ENCODE data around the gene TRIM26. TPM values are rescaled to one million over a fixed set of nuclear protein-coding genes. Genes with fewer than 3 reads are reported as not detected.
A peak's percentile ranks its signal among the peaks of the same experiment; 100 is the strongest.
"Not testable (repeated sequence)": the region's sequence is repeated elsewhere in the genome, so short reads cannot be mapped to it uniquely, and the experiment has no call there.

TRIM26 gene, protein sequence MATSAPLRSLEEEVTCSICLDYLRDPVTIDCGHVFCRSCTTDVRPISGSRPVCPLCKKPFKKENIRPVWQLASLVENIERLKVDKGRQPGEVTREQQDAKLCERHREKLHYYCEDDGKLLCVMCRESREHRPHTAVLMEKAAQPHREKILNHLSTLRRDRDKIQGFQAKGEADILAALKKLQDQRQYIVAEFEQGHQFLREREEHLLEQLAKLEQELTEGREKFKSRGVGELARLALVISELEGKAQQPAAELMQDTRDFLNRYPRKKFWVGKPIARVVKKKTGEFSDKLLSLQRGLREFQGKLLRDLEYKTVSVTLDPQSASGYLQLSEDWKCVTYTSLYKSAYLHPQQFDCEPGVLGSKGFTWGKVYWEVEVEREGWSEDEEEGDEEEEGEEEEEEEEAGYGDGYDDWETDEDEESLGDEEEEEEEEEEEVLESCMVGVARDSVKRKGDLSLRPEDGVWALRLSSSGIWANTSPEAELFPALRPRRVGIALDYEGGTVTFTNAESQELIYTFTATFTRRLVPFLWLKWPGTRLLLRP
- 17.8 TPM for total RNA-seq

DNA sequence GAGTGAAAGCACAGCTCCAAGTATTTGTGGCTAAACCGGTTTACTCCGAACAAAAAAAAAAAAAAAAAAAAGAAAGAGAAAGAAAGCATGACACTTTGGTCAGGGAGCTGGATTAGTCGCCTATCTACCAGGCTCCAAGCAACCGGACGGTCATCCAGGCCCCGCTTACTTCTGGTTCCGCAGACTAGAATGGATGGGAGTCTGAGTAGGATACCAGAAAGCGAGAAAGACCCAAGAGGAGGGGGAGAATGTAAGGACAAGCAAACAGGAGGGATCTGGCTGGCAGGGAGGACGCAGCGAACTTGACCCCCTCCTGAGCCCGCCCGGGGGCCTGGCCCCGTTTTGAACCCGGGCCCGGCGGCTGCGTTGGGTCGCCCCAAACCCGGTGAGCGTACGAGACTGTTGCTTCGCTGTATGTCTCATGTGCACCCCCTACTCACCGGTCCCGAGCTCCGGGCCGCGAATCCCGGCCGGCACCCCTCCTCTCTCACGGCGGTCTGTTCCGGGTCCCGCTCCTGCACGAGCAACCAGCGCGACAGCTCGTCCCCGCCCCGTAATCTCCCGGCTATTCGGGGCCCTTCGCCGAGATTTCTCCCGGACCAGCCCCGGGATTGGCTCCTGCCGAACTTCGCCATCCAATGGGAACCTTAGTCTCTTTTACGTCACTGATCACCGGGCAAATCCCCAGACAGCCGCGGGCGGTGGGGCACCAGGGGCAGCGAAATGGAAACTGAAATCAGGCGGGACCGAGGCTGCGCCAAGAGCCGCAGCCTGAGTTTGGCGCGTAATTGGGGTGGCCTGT, at the start of gene TRIM26:
Gene TRIM26, minus strand, starts transcription at position 542 of the 802 bp plus-strand sequence. CDS start 14,303 bp downstream, outside the sequence.
- DNase-seq (ENCODE audit: low read depth in 2 of 3, low spot score in 2 of 3), result peak; percentile 87 to 98 (median 96)

DNA sequence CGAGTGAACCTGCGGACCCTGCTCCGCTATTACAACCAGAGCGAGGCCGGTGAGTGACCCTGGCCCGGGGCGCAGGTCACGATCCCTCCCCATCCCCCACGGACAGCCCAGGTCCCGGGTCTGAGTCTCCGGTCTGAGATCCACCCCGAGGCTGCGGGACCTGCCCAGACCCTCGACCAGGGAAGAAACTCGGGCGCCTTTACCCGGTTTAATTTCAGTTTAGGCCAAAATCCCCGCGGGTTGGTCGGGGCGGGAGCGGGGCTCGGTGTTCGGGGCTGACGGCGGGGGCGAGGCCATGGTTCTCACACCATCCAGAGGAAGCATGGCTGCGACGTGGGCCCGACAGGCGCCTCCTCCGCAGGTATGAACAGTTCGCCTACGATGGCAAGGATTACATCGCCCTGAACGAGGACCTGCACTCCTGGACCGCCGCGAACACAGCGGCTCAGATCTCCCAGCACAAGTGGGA, 46.9 kb upstream of the TRIM26 start:
- peak in 2 of 3 donors; percentile 16 to 17 for DNase-seq (ENCODE audit: low read depth in 2 of 3, low spot score in 2 of 3)

DNA sequence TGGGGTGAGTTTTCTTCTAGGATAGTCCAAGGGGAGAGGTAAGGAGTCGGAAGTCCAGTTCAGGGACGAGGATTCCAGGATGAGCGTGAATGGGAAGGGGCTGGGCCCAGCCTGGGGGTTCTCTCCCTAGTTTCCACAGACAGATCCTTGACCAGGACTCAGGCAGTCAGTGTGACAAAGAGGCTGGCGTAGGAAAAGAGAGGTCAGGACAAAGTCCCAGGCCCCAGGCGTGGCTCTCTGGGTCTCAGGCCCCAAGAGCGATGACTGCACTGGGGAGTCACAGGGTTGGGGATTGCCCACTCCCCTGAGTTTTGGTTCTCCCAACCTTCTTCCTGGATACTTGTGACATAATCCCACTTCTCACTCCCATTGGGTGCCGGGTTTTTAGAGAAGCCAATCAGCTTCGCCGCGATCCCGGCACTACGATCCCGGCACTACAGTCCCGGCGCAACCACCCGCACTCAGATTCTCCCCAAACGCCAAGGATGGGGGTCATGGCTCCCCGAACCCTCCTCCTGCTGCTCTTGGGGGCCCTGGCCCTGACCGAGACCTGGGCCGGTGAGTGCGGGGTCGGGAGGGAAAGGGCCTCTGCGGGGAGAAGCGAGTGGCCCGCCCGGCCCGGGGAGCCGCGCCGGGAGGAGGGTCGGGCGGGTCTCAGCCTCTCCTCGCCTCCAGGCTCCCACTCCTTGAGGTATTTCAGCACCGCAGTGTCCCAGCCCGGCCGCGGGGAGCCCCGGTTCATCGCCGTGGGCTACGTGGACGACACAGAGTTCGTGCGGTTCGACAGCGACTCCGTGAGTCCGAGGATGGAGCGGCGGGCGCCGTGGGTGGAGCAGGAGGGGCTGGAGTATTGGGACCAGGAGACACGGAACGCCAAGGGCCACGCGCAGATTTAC, 46.2 kb upstream of the TRIM26 start:
- peak; percentile 58 to 90 (median 84) for DNase-seq (ENCODE audit: low read depth in 2 of 3, low spot score in 2 of 3)

DNA sequence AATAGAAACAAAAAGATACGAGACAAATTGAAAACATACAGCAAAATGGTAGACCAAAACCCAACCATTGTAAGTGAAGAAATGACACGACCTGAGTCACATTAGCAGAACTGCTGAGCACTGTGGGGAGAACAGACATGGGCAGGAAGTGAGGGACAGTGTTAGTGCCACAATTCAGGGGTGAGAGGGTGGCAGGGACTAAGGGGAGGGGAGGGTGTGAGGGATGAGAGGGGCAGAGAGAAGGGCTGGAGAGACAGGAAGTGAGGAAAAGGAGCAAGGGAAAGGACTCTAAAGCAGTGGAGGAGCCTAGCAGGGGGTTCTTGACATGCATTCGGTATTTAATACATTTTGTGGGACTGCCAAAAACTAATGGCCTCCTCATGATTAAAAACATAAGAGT, 45.0 kb upstream of the TRIM26 start:
- no peak for DNase-seq (ENCODE audit: low read depth in 2 of 3, low spot score in 2 of 3)

GRCh38 chr6:30252417-30252816, 39.2 kb upstream of the TRIM26 start:
- DNase-seq (ENCODE audit: low read depth in 2 of 3, low spot score in 2 of 3), result not testable (repeated sequence)

GRCh38 chr6:30244560-30244959, 31.4 kb upstream of the TRIM26 start:
- DNase-seq (ENCODE audit: low read depth in 2 of 3, low spot score in 2 of 3), result peak in 1 of 3 donors; percentile 18

GRCh38 chr6:30238178-30238795, 25.1 kb upstream of the TRIM26 start:
- peak in 2 of 3 donors; percentile 22 to 47 for DNase-seq (ENCODE audit: low read depth in 2 of 3, low spot score in 2 of 3)

DNA sequence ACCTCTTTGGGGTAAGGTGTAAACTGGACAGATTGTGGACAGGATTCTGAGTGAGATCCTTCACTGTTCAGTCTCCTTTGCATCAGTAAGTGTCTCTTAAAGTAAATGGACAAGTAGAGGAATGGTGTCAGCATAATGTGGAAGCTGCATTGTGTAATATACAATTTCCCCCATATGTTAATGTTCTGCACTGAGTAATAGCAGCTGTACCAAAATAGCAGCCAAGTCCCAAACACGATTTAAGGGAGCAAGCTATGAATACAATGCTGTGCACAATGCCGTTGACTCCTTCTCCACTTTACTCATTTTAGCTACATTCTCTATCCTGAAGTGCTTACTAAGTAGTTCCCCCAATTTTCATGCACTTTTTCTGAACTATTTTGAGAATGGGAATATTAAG, 21.1 kb upstream of the TRIM26 start:
- no peak for DNase-seq (ENCODE audit: low read depth in 2 of 3, low spot score in 2 of 3)

DNA sequence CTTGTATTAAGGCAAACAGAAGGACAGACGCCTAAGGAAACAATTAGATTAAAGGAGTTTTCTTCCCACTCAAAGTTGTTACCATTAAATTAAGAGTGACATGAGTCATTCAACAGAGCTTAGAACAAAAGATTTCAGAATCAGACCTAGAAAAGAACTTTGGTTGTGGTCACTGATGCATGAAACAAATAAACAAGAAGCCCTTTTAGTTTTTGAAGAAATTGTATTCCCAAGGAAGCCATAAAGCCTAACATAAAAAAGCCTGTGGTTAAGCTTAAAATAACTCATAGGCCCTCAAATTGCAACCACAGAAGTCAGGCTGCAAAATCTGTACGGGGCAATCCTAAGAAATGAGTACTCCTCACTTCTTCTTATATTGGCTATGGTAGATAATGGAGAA, 17.9 kb upstream of the TRIM26 start:
- no peak for DNase-seq (ENCODE audit: low read depth in 2 of 3, low spot score in 2 of 3)

GRCh38 chr6:30227763-30228487, 14.7 kb upstream of the TRIM26 start:
- DNase-seq (ENCODE audit: low read depth in 2 of 3, low spot score in 2 of 3), result no peak

- DNase-seq (ENCODE audit: low read depth in 2 of 3, low spot score in 2 of 3), result no peak
Observed at GRCh38 chr6:30227242-30227722, 14.1 kb upstream of the TRIM26 start.

- DNase-seq (ENCODE audit: low read depth in 2 of 3, low spot score in 2 of 3), result no peak
Observed at GRCh38 chr6:30223339-30223738, 10.1 kb upstream of the TRIM26 start.

DNA sequence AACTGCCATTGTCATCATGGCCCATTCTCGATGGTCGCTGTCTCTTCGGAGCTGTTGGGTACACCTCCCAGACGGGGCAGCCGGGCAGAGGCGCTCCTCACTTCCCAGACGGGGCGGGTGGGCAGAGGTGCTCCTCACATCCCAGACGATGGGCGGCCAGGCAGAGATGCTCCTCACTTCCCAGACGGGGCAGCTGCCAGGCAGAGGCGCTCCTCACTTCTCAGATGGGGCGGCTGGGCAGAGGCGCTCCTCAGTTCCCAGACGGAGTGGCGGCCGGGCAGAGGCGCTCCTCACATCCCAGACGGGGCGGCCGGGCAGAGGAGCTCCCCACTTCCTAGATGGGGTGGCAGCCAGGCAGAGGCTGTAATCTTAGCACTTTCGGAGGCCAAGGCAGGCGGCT, 8.8 kb upstream of the TRIM26 start:
- DNase-seq (ENCODE audit: low read depth in 2 of 3, low spot score in 2 of 3), result not testable (repeated sequence)

- not testable (repeated sequence) for DNase-seq (ENCODE audit: low read depth in 2 of 3, low spot score in 2 of 3)
Observed at GRCh38 chr6:30221395-30221794, 8.2 kb upstream of the TRIM26 start.

DNA sequence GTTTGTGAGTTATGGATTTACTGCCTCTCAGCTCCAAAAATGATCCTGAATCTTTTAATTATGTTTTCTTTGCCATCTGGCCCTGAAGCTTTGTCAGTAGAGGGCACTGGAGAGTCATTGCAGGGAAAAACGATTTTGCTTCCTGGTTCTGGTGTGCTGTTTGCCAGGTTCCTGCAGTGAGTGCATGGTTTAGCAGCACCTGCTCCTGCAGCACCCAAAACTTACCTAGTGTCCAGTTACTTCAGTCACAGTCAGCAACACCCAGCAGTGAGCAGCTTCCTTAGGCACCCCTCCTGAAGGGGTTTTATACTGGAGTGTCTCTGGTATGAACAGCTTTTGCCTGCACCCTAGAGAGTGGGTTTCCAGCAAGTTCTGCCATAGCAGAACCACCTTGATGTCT, 6.0 kb upstream of the TRIM26 start:
- DNase-seq (ENCODE audit: low read depth in 2 of 3, low spot score in 2 of 3), result peak in 2 of 3 donors; percentile 47 to 77

GRCh38 chr6:30216096-30216495, 2.9 kb upstream of the TRIM26 start:
- no peak for DNase-seq (ENCODE audit: low read depth in 2 of 3, low spot score in 2 of 3)

- no peak for DNase-seq (ENCODE audit: low read depth in 2 of 3, low spot score in 2 of 3)
Observed at GRCh38 chr6:30214657-30214982, 1.4 kb upstream of the TRIM26 start.

DNA sequence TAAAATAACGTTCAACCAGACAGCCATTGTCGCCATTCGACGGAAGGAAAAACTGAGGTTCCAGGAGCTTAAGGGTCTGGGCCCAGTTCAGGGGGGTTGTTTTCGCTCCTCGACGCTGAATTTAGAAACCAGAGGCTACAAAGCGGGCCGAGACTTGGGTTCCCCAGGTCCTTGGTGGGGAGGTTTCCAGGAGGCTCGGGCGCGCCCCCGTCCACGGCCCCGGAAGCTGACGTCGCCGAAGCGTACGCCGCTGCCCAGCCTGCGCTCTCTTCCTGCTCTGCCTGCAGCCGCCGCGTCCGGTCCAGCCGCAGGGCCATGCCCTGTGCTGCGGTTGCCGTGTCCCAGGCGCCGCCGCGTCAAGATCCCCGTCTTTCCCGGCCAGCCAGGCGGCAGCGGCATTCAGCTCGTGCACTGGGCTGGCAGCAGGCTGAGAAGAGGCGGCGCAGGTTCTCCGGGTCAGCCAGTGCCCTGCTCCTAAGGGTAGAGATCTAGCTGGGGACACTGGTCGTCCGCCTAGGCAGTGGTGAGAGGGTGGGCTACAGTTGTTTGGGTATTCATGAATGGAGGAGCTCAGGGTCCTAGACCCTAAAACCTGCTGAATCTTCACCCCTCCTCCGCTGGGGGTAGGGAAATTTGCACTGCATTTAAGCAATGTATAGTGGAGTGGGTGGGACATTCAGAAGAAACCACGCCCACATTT, 901 bp upstream of the TRIM26 start:
- DNase-seq (ENCODE audit: low read depth in 2 of 3, low spot score in 2 of 3), result peak; percentile 43 to 56 (median 50)

GRCh38 chr6:30213667-30213956, 406 bp upstream of the TRIM26 start:
- no peak for DNase-seq (ENCODE audit: low read depth in 2 of 3, low spot score in 2 of 3)

Data from hematopoietic multipotent progenitor cell (in vitro differentiated cells).